MCF 10A (cell line): ENCODE data around the gene SETD1B. TPM values are rescaled to one million over a fixed set of nuclear protein-coding genes. Genes with fewer than 3 reads are reported as not detected.

Source experiments
- BruUV-seq: library from RNA; stranded (reverse); fragments of 400-500 nt; replicated peaks from 2 replicates; lab custom pipeline; 2021; lab: Mats Ljungman, UMichigan
- CTCF ChIA-PET: fragments of 300-600 bp; sonication (Branson Sonifier 250); formaldehyde crosslinking; extraction: SDS; loops from one replicate; lab custom pipeline; 2021; ENCODE audit warnings: antibody characterized with exemption, inconsistent platforms; lab: Yijun Ruan, JAX
- POLR2A ChIA-PET: fragments of 300-600, 350-650 bp; sonication (Branson Sonifier 250); formaldehyde crosslinking; extraction: SDS; loops from one replicate; lab custom pipeline; 2020; ENCODE audit warnings: antibody characterized with exemption, inconsistent platforms; lab: Yijun Ruan, JAX
- DNase-seq: peaks from one replicate; pipeline ENCODE4 v3.0.0-alpha.2; 2018; ENCODE audit not compliant: unreplicated experiment
- H3K27ac Mint-ChIP-seq: one replicate; pipeline ENCODE4 v1.8.0; 2022; ENCODE audit warnings: mild to moderate bottlenecking, low read depth, mixed read lengths; ENCODE audit not compliant: unreplicated experiment
- H3K27me3 Mint-ChIP-seq: one replicate; pipeline ENCODE4 v1.8.0; 2022; ENCODE audit warnings: mixed read lengths; ENCODE audit not compliant: insufficient read depth, unreplicated experiment
- H3K36me3 Mint-ChIP-seq: one replicate; pipeline ENCODE4 v1.8.0; 2022; ENCODE audit warnings: mild to moderate bottlenecking, moderate library complexity, mixed read lengths; ENCODE audit not compliant: insufficient read depth, unreplicated experiment
- H3K4me1 Mint-ChIP-seq: one replicate; pipeline ENCODE4 v1.8.0; 2022; ENCODE audit warnings: mixed read lengths; ENCODE audit not compliant: insufficient read depth, unreplicated experiment
- H3K4me3 Mint-ChIP-seq: one replicate; pipeline ENCODE4 v1.8.0; 2022; ENCODE audit warnings: mild to moderate bottlenecking, moderate library complexity, mixed read lengths; ENCODE audit not compliant: unreplicated experiment
- H3K9me3 Mint-ChIP-seq: one replicate; pipeline ENCODE4 v1.8.0; 2022; ENCODE audit warnings: mixed read lengths; ENCODE audit not compliant: unreplicated experiment
- CTCF ChIP-seq: fragments of 200-600 bp; IDR thresholded peaks from one replicate; pipeline ENCODE4 v1.8.0; 2022; ENCODE audit warnings: antibody characterized with exemption, mild to moderate bottlenecking; ENCODE audit not compliant: unreplicated experiment
- intact Hi-C: fragments of 100-400 bp; cut with micrococcal nuclease; formaldehyde crosslinking; loops from 2 replicates; pipeline ENCODE4 v1.14.1; 2022
- total RNA-seq: library from RNA; stranded (reverse); gene quantifications from 2 replicates; pipeline ENCODE4 v1.2.3, GENCODE V29; 2022

The SETD1B gene
- total RNA-seq, 1 experiment from 2014 or later = 19.7 TPM

GRCh38 chr12:121812921-121813896, 9.4 kb downstream of the SETD1B start:
- no peaks in the 10 kb centered on the region for H3K27me3 Mint-ChIP-seq
- H3K9me3 Mint-ChIP-seq = no peaks in the 10 kb centered on the region
- peak overlapping the region; percentile 82 for H3K4me3 Mint-ChIP-seq
- H3K27ac Mint-ChIP-seq = no peak overlapping the region
- peaks cover 56% of the 10 kb centered on the region for H3K36me3 Mint-ChIP-seq
- intact Hi-C loops = loop anchor here (1.0 kb wide), 1 partner anchor 18 kb away; no protein-coding TSS in a partner anchor
- TF ChIP-seq CTCF = no peak
- CTCF ChIA-PET = interaction anchor here (0.8 to 16.6 kb wide), 6 partner anchors 18 to 117 kb away, joined by 3 to 390 read pairs (median 10); partner anchors contain the start of genes PSMD9 and RHOF
- POLR2A ChIA-PET = interaction anchor here (0.6 to 12.4 kb wide), 4 partner anchors 16 to 75 kb away, joined by 3 to 344 read pairs (median 12); partner anchors contain the start of genes PSMD9, RHOF and SETD1B
- DNase-seq = peak; percentile 61
- peaks cover 28% of the 10 kb centered on the region for H3K4me1 Mint-ChIP-seq
- BruUV-seq = no TSS peak

- peak overlapping the region; percentile 82 for H3K4me3 Mint-ChIP-seq
- H3K36me3 Mint-ChIP-seq = peaks cover 54% of the 10 kb centered on the region
- no TSS peak for BruUV-seq
- peaks cover 28% of the 10 kb centered on the region for H3K4me1 Mint-ChIP-seq
- intact Hi-C loops = no loop called here
- H3K27ac Mint-ChIP-seq = no peak overlapping the region
- ChIA-PET POLR2A (interaction anchor here (1.3 to 12.4 kb wide), 2 partner anchors 15 to 17 kb away, joined by 3 to 344 read pairs; partner anchors contain the start of genes RHOF and SETD1B), CTCF (interaction anchor here (1.8 to 16.6 kb wide), 2 partner anchors 18 to 37 kb away, joined by 4 to 390 read pairs; partner anchors contain the start of gene RHOF)
- H3K9me3 Mint-ChIP-seq = no peaks in the 10 kb centered on the region
- DNase-seq = no peak
- no peak for TF ChIP-seq CTCF
- H3K27me3 Mint-ChIP-seq = no peaks in the 10 kb centered on the region
These were observed 10.1 kb downstream of the SETD1B start for GRCh38 chr12:121813951-121814350.

- CTCF ChIA-PET = interaction anchor here (0.5 to 16.6 kb wide), 5 partner anchors 19 to 170 kb away, joined by 3 to 390 read pairs (median 4); partner anchors contain the start of gene RHOF
- Mint-ChIP-seq H3K27me3 (no peaks in the 10 kb centered on the region), H3K36me3 (peaks cover 54% of the 10 kb centered on the region), H3K4me1 (peaks cover 28% of the 10 kb centered on the region), H3K9me3 (no peaks in the 10 kb centered on the region), H3K27ac (no peak overlapping the region), H3K4me3 (no peak overlapping the region)
- TF ChIP-seq CTCF = no peak
- POLR2A ChIA-PET = interaction anchor here (1.3 to 12.4 kb wide), 2 partner anchors 9 to 18 kb away, joined by 3 to 344 read pairs; partner anchors contain the start of genes RHOF and SETD1B
- no TSS peak for BruUV-seq
- DNase-seq = no peak
- intact Hi-C loops = no loop called here
These were observed 10.8 kb downstream of the SETD1B start for GRCh38 chr12:121814429-121815119.
